ENCODE results near the gene GMDS. TPM values are rescaled to one million over a fixed set of nuclear protein-coding genes. Genes with fewer than 3 reads are reported as not detected.
A peak's percentile ranks its signal among the peaks of the same experiment; 100 is the strongest.

The GMDS gene
- total RNA-seq, 2 donors from 2014 or later: 18.2 to 20.5 TPM

DNA sequence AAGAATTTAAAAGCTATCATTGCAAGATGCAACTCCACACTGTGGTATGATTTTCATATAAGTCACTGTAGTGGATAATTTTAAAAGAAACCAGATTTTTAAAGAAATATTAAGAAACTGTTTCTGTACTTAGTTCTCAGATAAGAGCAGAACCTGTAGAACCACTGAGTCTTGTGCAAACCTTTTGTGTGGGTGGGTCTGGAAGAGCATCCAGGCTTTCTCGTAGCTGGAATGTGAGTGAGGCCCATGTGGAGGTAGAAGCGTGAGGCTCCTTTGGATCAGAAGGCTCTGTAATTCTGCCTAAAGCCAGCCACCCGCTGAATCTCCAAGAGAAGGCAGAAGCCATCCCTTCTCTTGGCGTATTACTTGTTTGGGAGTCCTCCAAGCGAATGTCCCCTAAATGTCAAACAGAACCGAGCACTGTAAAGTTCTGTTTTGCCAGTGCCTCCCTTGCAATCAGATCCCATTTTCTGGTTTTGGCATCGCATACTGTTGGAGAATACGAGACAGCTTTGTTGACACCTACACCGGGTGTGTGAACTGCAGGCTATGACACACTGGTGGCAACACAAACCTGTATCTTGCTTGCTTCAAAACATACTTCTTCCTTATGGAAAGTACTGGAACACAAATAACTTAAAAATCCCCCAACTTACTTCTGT is 447.0 kb downstream of the GMDS start:
- no peaks in the 10 kb centered on the region for H3K9me3 ChIP-seq (ENCODE audit: control insufficient read depth, low read length, poor library complexity, severe bottlenecking)
- H3K27ac Mint-ChIP-seq: no peak overlapping the region
- H3K4me3 Mint-ChIP-seq: no peak overlapping the region
- ATAC-seq (no peak), DNase-seq (no peak)
- H3K4me1 Mint-ChIP-seq: no peaks in the 10 kb centered on the region
- no peaks in the 10 kb centered on the region for H3K36me3 Mint-ChIP-seq (ENCODE audit: low read depth)
- no peaks in the 10 kb centered on the region for H3K27me3 Mint-ChIP-seq

DNA sequence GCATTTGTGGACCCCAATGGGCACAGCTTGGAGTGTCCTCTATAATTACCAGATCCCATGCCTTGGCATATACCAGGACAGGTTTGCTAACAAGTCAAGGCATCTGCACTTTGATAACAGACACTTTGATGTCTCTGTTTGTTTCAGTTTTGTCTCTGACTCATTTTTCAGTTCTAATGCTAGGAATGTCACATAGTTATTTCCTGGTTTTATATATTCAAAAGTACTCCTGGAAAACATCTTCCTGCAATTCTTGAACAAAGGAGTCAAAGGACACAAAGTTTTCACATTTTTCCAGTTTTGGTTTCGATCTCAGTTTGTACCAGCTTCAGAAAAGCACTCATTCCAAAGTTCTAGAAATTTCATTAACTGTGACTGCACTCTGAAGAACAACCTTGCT is 447.6 kb downstream of the GMDS start:
- ATAC-seq (no peak), DNase-seq (no peak)
- Mint-ChIP-seq H3K4me3 (no peak overlapping the region), H3K36me3 (ENCODE audit: low read depth) (peaks cover 3% of the 10 kb centered on the region), H3K27me3 (no peaks in the 10 kb centered on the region), H3K27ac (no peak overlapping the region), H3K4me1 (no peaks in the 10 kb centered on the region)
- no peaks in the 10 kb centered on the region for H3K9me3 ChIP-seq (ENCODE audit: control insufficient read depth, low read length, poor library complexity, severe bottlenecking)

DNA sequence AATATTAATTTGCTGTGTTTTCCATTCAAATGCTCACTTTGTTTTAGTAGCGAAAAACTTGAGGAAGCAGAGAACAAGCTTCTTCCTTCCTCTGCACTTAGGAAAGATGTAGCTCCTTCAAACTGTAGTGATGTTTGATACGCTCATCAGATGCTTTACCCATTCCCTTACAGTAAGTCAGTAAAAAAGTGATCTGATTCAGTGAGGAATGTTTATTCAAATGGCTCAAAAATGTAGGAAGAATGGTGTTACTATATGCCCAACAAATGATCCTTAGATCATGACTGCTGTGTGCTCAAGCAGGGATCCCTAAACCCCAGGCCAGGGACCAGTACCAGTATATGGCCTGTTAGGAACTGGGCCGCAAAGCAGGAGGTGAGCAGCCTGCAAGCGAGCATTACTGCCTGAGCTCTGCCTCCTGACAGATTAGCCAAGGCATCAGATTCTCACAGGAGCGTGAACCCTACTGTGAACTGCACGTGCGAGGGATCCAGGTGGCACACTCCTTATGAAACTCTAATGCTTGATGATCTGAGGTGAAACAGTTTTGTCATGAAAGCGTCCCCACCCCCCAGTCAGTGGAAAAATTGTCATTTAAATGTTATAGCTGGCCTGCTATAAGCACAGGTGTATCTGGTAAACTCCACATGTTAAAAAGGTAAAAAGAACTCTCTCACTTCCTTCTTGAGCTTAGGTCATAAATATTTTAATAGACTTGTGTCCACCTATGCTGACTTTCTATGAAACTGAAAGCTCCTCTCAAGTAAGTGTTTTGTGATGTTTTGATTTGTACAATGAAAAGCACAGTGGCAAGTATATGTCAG is 448.5 kb downstream of the GMDS start:
- no peak for ATAC-seq
- DNase-seq: no peak
- H3K9me3 ChIP-seq (ENCODE audit: control insufficient read depth, low read length, poor library complexity, severe bottlenecking): no peaks in the 10 kb centered on the region
- Mint-ChIP-seq H3K27me3 (no peaks in the 10 kb centered on the region), H3K36me3 (ENCODE audit: low read depth) (peaks cover 3% of the 10 kb centered on the region), H3K4me1 (no peaks in the 10 kb centered on the region), H3K27ac (no peak overlapping the region), H3K4me3 (no peak overlapping the region)

DNA sequence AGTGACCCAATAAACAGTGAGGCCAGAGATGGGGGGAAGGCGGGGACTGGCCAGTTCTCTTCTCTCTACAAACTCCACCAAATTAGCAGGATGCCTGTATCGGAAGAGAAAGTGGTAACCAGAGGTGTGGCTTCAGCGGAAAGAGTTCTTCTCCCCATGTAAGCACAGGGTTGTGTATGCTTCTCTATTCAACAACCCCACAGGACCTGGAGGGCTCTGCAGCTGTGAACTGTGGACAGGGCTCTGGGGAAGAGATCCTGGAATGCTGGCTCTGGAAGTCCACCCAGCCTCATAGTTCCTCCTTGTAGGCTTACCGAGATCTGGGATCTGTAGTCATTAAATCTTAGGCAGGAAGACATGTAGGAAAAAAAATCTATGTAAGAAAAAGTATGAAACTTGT is 449.5 kb downstream of the GMDS start:
- no peak overlapping the region for H3K4me3 Mint-ChIP-seq
- H3K9me3 ChIP-seq (ENCODE audit: control insufficient read depth, low read length, poor library complexity, severe bottlenecking): no peaks in the 10 kb centered on the region
- H3K27me3 Mint-ChIP-seq: no peaks in the 10 kb centered on the region
- ATAC-seq (no peak), DNase-seq (no peak)
- H3K36me3 Mint-ChIP-seq (ENCODE audit: low read depth): peaks cover 3% of the 10 kb centered on the region
- no peak overlapping the region for H3K27ac Mint-ChIP-seq
- H3K4me1 Mint-ChIP-seq: no peaks in the 10 kb centered on the region

DNA sequence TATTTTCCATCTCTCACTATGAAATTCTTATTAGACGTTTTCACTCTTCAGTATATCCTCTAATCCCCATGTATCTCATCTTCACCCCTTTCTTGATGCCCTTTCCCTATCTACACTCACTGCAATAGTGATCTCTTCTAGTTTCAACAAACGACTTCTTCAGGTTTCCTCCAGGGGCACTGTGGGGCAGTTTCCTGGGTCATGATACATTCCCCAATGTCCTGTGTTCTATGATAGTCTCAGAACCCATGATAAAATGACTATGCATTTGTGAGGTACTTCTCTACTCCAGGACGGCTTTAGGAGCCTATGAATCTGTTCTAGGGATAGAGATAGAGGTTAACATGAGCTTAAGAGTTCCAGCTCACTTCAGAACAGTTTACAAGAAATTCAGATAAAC is 452.4 kb downstream of the GMDS start:
- H3K27me3 Mint-ChIP-seq: no peaks in the 10 kb centered on the region
- H3K4me3 Mint-ChIP-seq: no peak overlapping the region
- H3K4me1 Mint-ChIP-seq: peaks cover 3% of the 10 kb centered on the region
- no peak overlapping the region for H3K27ac Mint-ChIP-seq
- no peak for DNase-seq
- H3K36me3 Mint-ChIP-seq (ENCODE audit: low read depth): peaks cover 3% of the 10 kb centered on the region
- no peak for ATAC-seq
- no peaks in the 10 kb centered on the region for H3K9me3 ChIP-seq (ENCODE audit: control insufficient read depth, low read length, poor library complexity, severe bottlenecking)

DNA sequence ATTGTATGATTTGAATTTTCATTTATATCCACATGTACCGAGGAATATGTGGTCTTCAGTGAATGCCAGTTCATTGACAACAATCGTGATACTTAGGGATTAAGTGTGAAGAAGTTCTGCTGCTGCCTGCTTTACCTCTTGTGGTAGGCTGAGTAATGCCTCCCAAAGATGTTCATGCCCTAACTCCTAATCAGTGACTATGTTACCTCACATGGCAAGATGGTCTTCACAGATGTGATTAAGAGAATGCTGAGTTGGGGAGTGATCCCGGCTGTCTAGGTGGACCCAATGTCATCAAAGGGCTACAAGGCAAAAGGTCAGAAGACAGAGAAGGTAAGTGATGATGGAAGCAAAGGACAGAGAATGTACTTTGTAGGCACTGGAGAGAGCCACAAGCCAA is 454.7 kb downstream of the GMDS start:
- Mint-ChIP-seq H3K27me3 (no peaks in the 10 kb centered on the region), H3K27ac (no peak overlapping the region), H3K36me3 (ENCODE audit: low read depth) (peaks cover 3% of the 10 kb centered on the region), H3K4me3 (no peak overlapping the region), H3K4me1 (peaks cover 14% of the 10 kb centered on the region)
- no peak for ATAC-seq
- H3K9me3 ChIP-seq (ENCODE audit: control insufficient read depth, low read length, poor library complexity, severe bottlenecking): no peaks in the 10 kb centered on the region
- DNase-seq: no peak

DNA sequence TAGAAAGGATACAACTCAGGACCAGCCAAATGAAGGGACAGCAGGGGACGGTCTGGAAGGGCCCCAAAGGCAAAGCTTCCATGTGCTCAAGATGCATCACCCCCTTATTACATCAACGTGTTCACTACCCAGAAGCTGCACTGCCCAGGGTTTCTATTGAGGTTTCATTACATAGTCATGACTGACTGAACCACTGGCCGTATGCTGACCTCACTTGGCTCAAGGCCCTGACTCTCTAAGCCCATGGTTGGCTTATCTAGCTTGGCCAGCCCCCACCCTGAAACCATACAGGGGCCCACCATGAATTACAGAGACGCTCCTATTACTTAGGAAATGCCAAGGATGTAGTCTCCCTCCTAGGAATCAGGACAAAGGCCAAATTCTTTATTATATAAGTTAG is 456.3 kb downstream of the GMDS start:
- no peak overlapping the region for H3K27ac Mint-ChIP-seq
- DNase-seq: no peak

DNA sequence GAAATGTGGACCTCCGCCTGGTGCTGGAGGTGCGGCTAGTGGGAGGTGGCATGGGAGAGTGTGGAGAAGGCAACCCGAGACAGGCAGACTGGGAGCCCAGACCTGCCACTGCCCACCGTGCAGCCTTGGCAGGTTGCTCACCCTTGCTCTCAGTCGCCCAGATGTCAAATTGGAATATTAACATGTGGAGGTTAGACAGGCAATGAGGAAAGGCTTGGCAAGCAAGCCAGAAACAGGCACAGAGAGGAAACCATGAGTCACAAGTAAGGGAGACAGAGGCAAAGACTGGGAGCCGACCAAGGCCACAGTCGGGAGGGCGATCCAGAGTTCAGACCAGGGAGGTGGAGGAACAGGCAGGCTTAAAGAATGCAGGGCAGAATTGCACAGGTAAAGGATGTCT is 457.5 kb downstream of the GMDS start:
- H3K9me3 ChIP-seq (ENCODE audit: control insufficient read depth, low read length, poor library complexity, severe bottlenecking): no peaks in the 10 kb centered on the region
- Mint-ChIP-seq H3K4me3 (no peak overlapping the region), H3K27me3 (no peaks in the 10 kb centered on the region), H3K36me3 (ENCODE audit: low read depth) (peaks cover 1% of the 10 kb centered on the region), H3K4me1 (peaks cover 14% of the 10 kb centered on the region), H3K27ac (peak overlapping the region; percentile 69)
- no peak for DNase-seq
- no peak for ATAC-seq

More for the DNA sequence above, 456.3 kb downstream of the GMDS start:
- no peak overlapping the region for H3K4me3 Mint-ChIP-seq
- H3K36me3 Mint-ChIP-seq (ENCODE audit: low read depth): peaks cover 3% of the 10 kb centered on the region
- peaks cover 14% of the 10 kb centered on the region for H3K4me1 Mint-ChIP-seq
- no peak for ATAC-seq
- no peaks in the 10 kb centered on the region for H3K27me3 Mint-ChIP-seq
- no peaks in the 10 kb centered on the region for H3K9me3 ChIP-seq (ENCODE audit: control insufficient read depth, low read length, poor library complexity, severe bottlenecking)

DNA sequence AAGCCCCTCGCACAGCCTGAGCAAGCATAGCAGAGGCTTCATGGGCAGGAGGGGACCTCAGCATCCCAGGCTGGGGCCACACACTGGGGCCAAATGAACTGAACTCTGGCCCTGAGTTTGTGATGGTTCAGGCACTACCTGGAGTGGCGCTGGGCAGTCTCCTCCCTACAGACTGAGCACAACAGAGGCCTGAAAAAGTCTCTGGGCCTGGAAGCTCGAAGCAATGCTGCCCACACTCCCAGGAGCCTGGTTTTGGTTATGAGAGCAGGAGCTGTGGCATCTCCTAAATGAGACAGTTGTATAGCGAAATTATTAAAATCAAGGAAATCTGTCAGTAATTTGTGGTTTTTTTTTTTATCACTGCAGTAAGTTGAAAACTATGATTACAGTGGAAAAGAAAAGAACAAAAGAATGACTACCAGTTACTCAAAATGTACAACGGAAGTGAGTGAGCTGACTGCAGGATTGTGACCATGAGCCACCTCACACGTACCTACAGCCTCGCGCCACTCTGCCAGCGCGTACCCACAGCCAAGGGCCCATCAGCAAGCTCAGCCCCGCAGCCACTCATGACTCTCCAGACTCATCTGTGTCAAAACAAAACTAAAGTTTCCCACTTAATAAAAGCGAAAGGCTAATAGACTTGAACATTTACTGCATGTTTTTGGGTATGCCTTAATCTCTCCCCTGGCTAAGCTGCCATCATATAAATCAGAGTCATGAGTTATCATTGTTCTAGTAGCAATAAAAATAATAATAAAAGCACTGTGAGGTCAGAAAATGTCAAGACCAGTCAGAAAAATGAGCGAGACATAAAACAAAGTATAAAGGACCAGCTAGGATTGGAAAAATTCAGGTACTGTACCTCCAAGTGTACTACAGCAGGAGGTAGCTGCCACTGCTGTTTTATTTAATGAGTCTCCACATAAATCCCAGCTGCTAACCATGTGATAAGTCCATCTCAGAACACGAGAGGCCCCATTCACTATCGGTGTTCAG is 458.7 kb downstream of the GMDS start:
- Mint-ChIP-seq H3K27ac (peak overlapping the region; percentile 87), H3K4me3 (peak overlapping the region; percentile 39), H3K36me3 (ENCODE audit: low read depth) (no peaks in the 10 kb centered on the region), H3K4me1 (peaks cover 14% of the 10 kb centered on the region), H3K27me3 (no peaks in the 10 kb centered on the region)
- ATAC-seq (no peak), DNase-seq (no peak)
- no peaks in the 10 kb centered on the region for H3K9me3 ChIP-seq (ENCODE audit: control insufficient read depth, low read length, poor library complexity, severe bottlenecking)

DNA sequence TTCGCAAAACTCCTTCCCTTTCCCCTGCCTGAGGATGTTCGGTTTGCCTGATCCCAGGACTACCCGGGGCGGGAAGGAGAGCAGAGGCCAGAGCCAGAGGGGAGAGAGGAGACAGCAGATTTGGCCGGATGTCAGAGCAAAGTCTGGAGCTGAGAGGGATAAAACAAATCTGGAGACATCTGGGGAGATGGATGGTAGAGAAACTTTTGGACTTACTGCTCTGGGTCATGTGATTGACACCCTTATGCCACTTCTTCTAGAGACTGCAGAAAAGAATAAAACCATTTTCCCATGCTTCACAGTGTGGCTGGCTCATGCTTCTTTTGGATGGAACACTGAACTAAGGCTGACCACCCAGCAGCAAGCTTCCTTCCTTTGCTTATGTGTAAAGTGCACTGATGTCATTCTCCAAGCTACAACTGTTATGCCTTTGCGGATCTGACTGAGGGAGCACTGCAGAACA is 461.0 kb downstream of the GMDS start:
- Mint-ChIP-seq H3K4me3 (no peak overlapping the region), H3K4me1 (peaks cover 14% of the 10 kb centered on the region), H3K27me3 (no peaks in the 10 kb centered on the region), H3K27ac (no peak overlapping the region), H3K36me3 (ENCODE audit: low read depth) (no peaks in the 10 kb centered on the region)
- H3K9me3 ChIP-seq (ENCODE audit: control insufficient read depth, low read length, poor library complexity, severe bottlenecking): no peaks in the 10 kb centered on the region
- no peak for ATAC-seq
- DNase-seq: no peak

DNA sequence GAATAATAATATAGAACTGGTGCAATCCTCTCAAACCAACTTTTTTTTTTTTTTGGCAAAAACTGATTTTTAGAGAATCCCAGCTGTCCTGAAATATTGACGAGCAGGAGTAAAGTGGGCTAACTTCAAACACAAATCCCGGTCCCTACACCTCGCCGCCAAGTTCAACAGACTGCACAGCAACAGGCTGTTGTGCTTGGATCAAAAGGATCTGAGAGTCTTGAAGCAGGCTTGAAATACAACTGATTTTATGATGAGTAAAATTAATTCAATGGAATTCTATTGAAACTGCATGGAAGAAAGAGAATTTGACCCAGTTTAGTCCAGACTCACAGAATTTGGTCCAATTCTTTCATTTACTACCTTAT is 463.6 kb downstream of the GMDS start:
- no peak overlapping the region for H3K4me3 Mint-ChIP-seq
- no peaks in the 10 kb centered on the region for H3K9me3 ChIP-seq (ENCODE audit: control insufficient read depth, low read length, poor library complexity, severe bottlenecking)
- H3K36me3 Mint-ChIP-seq (ENCODE audit: low read depth): no peaks in the 10 kb centered on the region
- H3K27ac Mint-ChIP-seq: no peak overlapping the region
- H3K4me1 Mint-ChIP-seq: peaks cover 2% of the 10 kb centered on the region
- DNase-seq (no peak), ATAC-seq (no peak)
- H3K27me3 Mint-ChIP-seq: no peaks in the 10 kb centered on the region

DNA sequence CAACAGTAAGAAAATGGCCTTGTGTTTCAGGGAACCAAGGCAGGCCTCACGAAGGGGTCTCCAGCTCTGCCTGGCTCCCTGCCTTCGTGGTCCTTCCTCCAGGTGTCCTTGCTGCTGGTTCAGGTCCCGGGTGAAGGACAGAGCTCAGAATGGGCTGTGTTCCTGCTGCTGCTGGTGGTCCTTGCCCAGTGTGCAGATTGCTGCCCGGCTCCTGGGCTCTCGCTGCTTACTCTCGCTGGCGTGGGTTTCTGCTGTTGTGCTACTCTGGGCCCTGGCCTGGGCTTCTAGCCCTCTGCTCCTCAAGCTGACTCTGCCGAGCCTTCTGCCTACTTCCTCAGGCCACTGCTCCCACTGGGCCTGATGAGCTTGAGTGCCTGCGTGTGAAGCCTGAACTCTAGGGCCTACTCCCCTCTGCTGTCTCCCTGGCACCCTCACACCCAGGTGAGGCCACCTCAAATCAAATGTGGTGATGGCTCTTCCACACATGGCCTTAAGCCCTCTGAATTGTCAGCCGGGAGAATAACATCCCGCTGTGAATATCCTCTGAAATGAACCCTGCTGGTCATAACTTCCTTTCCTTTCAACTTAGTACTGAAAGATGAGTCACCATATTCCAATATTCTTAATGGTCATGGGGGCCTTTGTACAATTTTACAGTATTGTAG is 464.1 kb downstream of the GMDS start:
- DNase-seq (no peak), ATAC-seq (no peak)
- Mint-ChIP-seq H3K27ac (no peak overlapping the region), H3K4me3 (no peak overlapping the region), H3K36me3 (ENCODE audit: low read depth) (no peaks in the 10 kb centered on the region), H3K27me3 (no peaks in the 10 kb centered on the region), H3K4me1 (peaks cover 2% of the 10 kb centered on the region)
- no peaks in the 10 kb centered on the region for H3K9me3 ChIP-seq (ENCODE audit: control insufficient read depth, low read length, poor library complexity, severe bottlenecking)
